ENCODE results near the gene TBPL2. TPM values are rescaled to one million over a fixed set of nuclear protein-coding genes. Genes with fewer than 3 reads are reported as not detected.
"Not testable (repeated sequence)": the region's sequence is repeated elsewhere in the genome, so short reads cannot be mapped to it uniquely, and the experiment has no call there.

TBPL2 gene
- total and polyA plus RNA-seq, 2 experiments from 2014 or later, result 0.23 to 0.27 TPM

GRCh38 chr14:55457496-55457895 lies 17.1 kb upstream of the TBPL2 start:
- 90% methylated on average over 6 of the region's 6 CpGs for WGBS (ENCODE audit: low lambda C conversion rate, missing lambda C conversion rate)
- no peak overlapping the region for H3K4me2 ChIP-seq
- no peaks in the 10 kb centered on the region for H4K20me1 ChIP-seq (ENCODE audit: insufficient read depth, poor library complexity, severe bottlenecking)
- H3K4me1 ChIP-seq (ENCODE audit: insufficient read depth), result peaks cover 17% of the 10 kb centered on the region
- no peak overlapping the region for H3K4me3 ChIP-seq
- no peaks in the 10 kb centered on the region for H3K36me3 ChIP-seq (replicated peaks; ENCODE audit: insufficient read depth, low read depth)
- no peaks in the 10 kb centered on the region for H3K27me3 ChIP-seq
- no peaks in the 10 kb centered on the region for H3K79me2 ChIP-seq
- TF ChIP-seq CTCF (IDR thresholded peaks at IDR 0.05; ENCODE audit: poor library complexity) (no peak), EZH2 (IDR thresholded peaks at IDR 0.05; ENCODE audit: borderline replicate concordance) (no peak), EZH2phosphoT487 (IDR thresholded peaks at IDR 0.05; ENCODE audit: low read depth, severe bottlenecking, unreplicated experiment) (no peak)
- no peaks in the 10 kb centered on the region for H3K9me2 ChIP-seq (replicated peaks; ENCODE audit: insufficient read depth)
- no peak overlapping the region for H3K27ac ChIP-seq
- H3K9me3 ChIP-seq (ENCODE audit: low read depth), result no peaks in the 10 kb centered on the region
- no peak for DNase-seq (ENCODE audit: low spot score)
- no peak overlapping the region for H2AFZ ChIP-seq

GRCh38 chr14:55456411-55456810 lies 16.0 kb upstream of the TBPL2 start:
- 93% methylated on average over 15 of the region's 34 CpGs for whole genome bisulfite sequencing (ENCODE audit: low lambda C conversion rate, missing lambda C conversion rate)
- not testable (repeated sequence) for H4K20me1 ChIP-seq (ENCODE audit: insufficient read depth, poor library complexity, severe bottlenecking); H3K79me2 ChIP-seq

GRCh38 chr14:55454264-55455002 lies 14.0 kb upstream of the TBPL2 start:
- no peaks in the 10 kb centered on the region for H3K79me2 ChIP-seq
- no peak overlapping the region for H3K4me3 ChIP-seq
- H2AFZ ChIP-seq, result peak overlapping the region; percentile 10
- H3K9me3 ChIP-seq (ENCODE audit: low read depth), result no peaks in the 10 kb centered on the region
- no peak for TF ChIP-seq EZH2phosphoT487 (IDR thresholded peaks at IDR 0.05; ENCODE audit: low read depth, severe bottlenecking, unreplicated experiment)
- TF ChIP-seq EZH2 (IDR thresholded peaks at IDR 0.05; ENCODE audit: borderline replicate concordance), result no peak
- TF ChIP-seq CTCF (IDR thresholded peaks at IDR 0.05; ENCODE audit: poor library complexity), result no peak
- peak overlapping the region; percentile 48 for H3K27ac ChIP-seq
- 15% methylated on average over 13 of the region's 13 CpGs for WGBS (ENCODE audit: low lambda C conversion rate, missing lambda C conversion rate)
- peak; percentile 72 for DNase-seq (ENCODE audit: low spot score)
- peak overlapping the region; percentile 56 for H3K4me2 ChIP-seq
- no peaks in the 10 kb centered on the region for H3K9me2 ChIP-seq (replicated peaks; ENCODE audit: insufficient read depth)
- H3K36me3 ChIP-seq (replicated peaks; ENCODE audit: insufficient read depth, low read depth), result no peaks in the 10 kb centered on the region
- H3K27me3 ChIP-seq, result no peaks in the 10 kb centered on the region
- no peaks in the 10 kb centered on the region for H4K20me1 ChIP-seq (ENCODE audit: insufficient read depth, poor library complexity, severe bottlenecking)
- peaks cover 17% of the 10 kb centered on the region for H3K4me1 ChIP-seq (ENCODE audit: insufficient read depth)

More at GRCh38 chr14:55456411-55456810, 16.0 kb upstream of the TBPL2 start:
- H3K9me3 ChIP-seq (ENCODE audit: low read depth); H3K4me2 ChIP-seq; H3K9me2 ChIP-seq (replicated peaks; ENCODE audit: insufficient read depth); H3K27me3 ChIP-seq; H2AFZ ChIP-seq; H3K36me3 ChIP-seq (replicated peaks; ENCODE audit: insufficient read depth, low read depth); DNase-seq (ENCODE audit: low spot score); H3K27ac ChIP-seq; H3K4me3 ChIP-seq: not testable (repeated sequence)
- H3K4me1 ChIP-seq (ENCODE audit: insufficient read depth), result peaks cover 17% of the 10 kb centered on the region

GRCh38 chr14:55451950-55452349 lies 11.5 kb upstream of the TBPL2 start:
- TF ChIP-seq EZH2 (IDR thresholded peaks at IDR 0.05; ENCODE audit: borderline replicate concordance), result no peak
- no peak for TF ChIP-seq EZH2phosphoT487 (IDR thresholded peaks at IDR 0.05; ENCODE audit: low read depth, severe bottlenecking, unreplicated experiment)
- Histone ChIP-seq H3K9me3 (ENCODE audit: low read depth) (no peaks in the 10 kb centered on the region), H3K36me3 (replicated peaks; ENCODE audit: insufficient read depth, low read depth) (no peaks in the 10 kb centered on the region), H3K4me1 (ENCODE audit: insufficient read depth) (peaks cover 23% of the 10 kb centered on the region), H3K27me3 (no peaks in the 10 kb centered on the region), H3K9me2 (replicated peaks; ENCODE audit: insufficient read depth) (no peaks in the 10 kb centered on the region), H3K4me3 (no peak overlapping the region), H2AFZ (no peak overlapping the region), H4K20me1 (ENCODE audit: insufficient read depth, poor library complexity, severe bottlenecking) (no peaks in the 10 kb centered on the region), H3K4me2 (no peak overlapping the region), H3K79me2 (no peaks in the 10 kb centered on the region), H3K27ac (no peak overlapping the region)
- 82% methylated on average over 2 of the region's 2 CpGs for WGBS (ENCODE audit: low lambda C conversion rate, missing lambda C conversion rate)
- no peak for DNase-seq (ENCODE audit: low spot score)
